Panc1 (cell line): ENCODE data around the gene TCF3. TPM values are rescaled to one million over a fixed set of nuclear protein-coding genes. Genes with fewer than 3 reads are reported as not detected.
"Not testable (repeated sequence)": the region's sequence is repeated elsewhere in the genome, so short reads cannot be mapped to it uniquely, and the experiment has no call there.

ENCODE experiments used
- ATAC-seq: fragments of 200-7000 bp; cut with Tn5 transposase; 2 replicates; pipeline ENCODE4 v1.9.1; 2020; ENCODE audit warnings: mild to moderate bottlenecking, moderate library complexity
- BruUV-seq: library from RNA; stranded (reverse); fragments of 400-500 nt; replicated peaks from 2 replicates; lab custom pipeline; 2021; lab: Mats Ljungman, UMichigan
- CTCF ChIA-PET: fragments of 300-600 bp; sonication (Branson Sonifier 250); formaldehyde crosslinking; loops from one replicate; lab custom pipeline; 2022; ENCODE audit warnings: antibody characterized with exemption; lab: Charles Lee
- POLR2A ChIA-PET: fragments of 300-600 bp; sonication (Branson Sonifier 250); formaldehyde crosslinking; loops from one replicate; lab custom pipeline; 2022; ENCODE audit warnings: antibody characterized with exemption; lab: Charles Lee
- DNase-seq: peaks from one replicate; pipeline ENCODE4 v3.0.0-alpha.2; 2010; ENCODE audit warnings: low read depth, low spot score
- H3K27ac ChIP-seq: 2 replicates; pipeline ENCODE4 v1.5.1; 2011; ENCODE audit warnings: mild to moderate bottlenecking, low read length, inconsistent platforms
- H3K27me3 ChIP-seq: fragments of 200-500 bp; sonication (Bioruptor generic); 2 replicates; pipeline ENCODE4 v1.6.0; 2014; ENCODE audit warnings: low read length, inconsistent platforms; ENCODE audit not compliant: control insufficient read depth, insufficient read depth
- H3K36me3 ChIP-seq: fragments of 200-500 bp; sonication (Bioruptor generic); 2 replicates; pipeline ENCODE4 v1.5.1; 2014; ENCODE audit warnings: inconsistent platforms, mild to moderate bottlenecking, low read length, moderate library complexity; ENCODE audit not compliant: control insufficient read depth, insufficient read depth
- H3K4me1 ChIP-seq: 2 replicates; pipeline ENCODE4 v1.5.1; 2011; ENCODE audit warnings: inconsistent platforms, mild to moderate bottlenecking, low read length, moderate library complexity; ENCODE audit not compliant: control insufficient read depth, insufficient read depth
- H3K4me3 ChIP-seq, 2 experiments: 2 replicates each; pipeline ENCODE4 v1.5.1; 2011 to 2012; ENCODE audit warnings: low read depth in 2 of 2, low read length in 2 of 2, mild to moderate bottlenecking in 2 of 2, inconsistent platforms in 1 of 2, moderate library complexity in 1 of 2
- H3K9me3 ChIP-seq: fragments of 200-500 bp; sonication (Bioruptor generic); 2 replicates; pipeline ENCODE4 v1.5.1; 2014; ENCODE audit warnings: low read depth, mild to moderate bottlenecking, inconsistent platforms, low read length, moderate library complexity; ENCODE audit not compliant: control insufficient read depth, insufficient read depth
- CTCF ChIP-seq: fragments of 450-650 bp; IDR thresholded peaks from 2 replicates; pipeline ENCODE4 v1.5.1; 2017; ENCODE audit warnings: mild to moderate bottlenecking
- POLR2AphosphoS5 ChIP-seq: IDR thresholded peaks from 2 replicates; pipeline ENCODE4 v1.6.1; 2012; ENCODE audit warnings: mild to moderate bottlenecking, low read depth, low read length, moderate library complexity
- REST ChIP-seq, 2 experiments: IDR thresholded peaks; 2 replicates each; pipeline ENCODE4 v1.6.1; 2011 to 2012; ENCODE audit warnings: low read depth in 2 of 2, control low read depth in 1 of 2, low read length in 1 of 2, mild to moderate bottlenecking in 1 of 2, moderate library complexity in 1 of 2; ENCODE audit not compliant: insufficient read depth in 1 of 2
- SIN3A ChIP-seq: IDR thresholded peaks from 2 replicates; pipeline ENCODE4 v1.6.1; 2012; ENCODE audit warnings: low read depth, mild to moderate bottlenecking, low read length, moderate library complexity, borderline replicate concordance; ENCODE audit not compliant: insufficient read depth
- TCF7L2 ChIP-seq: IDR thresholded peaks from 2 replicates; pipeline ENCODE4 v1.6.1; 2011; ENCODE audit warnings: mild to moderate bottlenecking, low read depth, low read length, inconsistent platforms
- in situ Hi-C: cut with HindIII; loops from 2 replicates; pipeline ENCODE4 v1.10.0; 2016; ENCODE audit warnings: low sequenced_read_pairs, low pct_unique_long_range_greater_than_20kb
- intact Hi-C: fragments of 100-400 bp; cut with micrococcal nuclease; formaldehyde crosslinking; loops from one replicate; pipeline ENCODE4 v1.10.0; 2022; ENCODE audit not compliant: unreplicated experiment
- total RNA-seq: library from RNA; stranded (reverse); gene quantifications from one replicate; pipeline ENCODE4 v1.2.1, GENCODE V29; 2021; ENCODE audit not compliant: unreplicated experiment

Gene TCF3
- total RNA-seq, 1 experiment from 2014 or later, result 175 TPM

GRCh38 chr19:1672038-1672768 is 19.8 kb upstream of the TCF3 start:
- H3K27me3 ChIP-seq, result no peaks in the 10 kb centered on the region
- POLR2A ChIA-PET, result interaction anchor here (0.6 kb wide), 1 partner anchor 114 kb away, joined by 3 read pairs; no protein-coding TSS in a partner anchor

GRCh38 chr19:1671716-1672037 is 19.3 kb upstream of the TCF3 start:
- TF ChIP-seq POLR2AphosphoS5, result no peak
- no peak for TF ChIP-seq CTCF
- TF ChIP-seq REST (IDR thresholded peaks at IDR 0.05; ENCODE audit: insufficient read depth in 1 of 2, low read depth in 2 of 2, low read length in 1 of 2), result no peak
- no peak for TF ChIP-seq SIN3A
- no peak for TF ChIP-seq TCF7L2
- Histone ChIP-seq H3K27me3 (no peaks in the 10 kb centered on the region), H3K27ac (no peak overlapping the region; the same call in 1 of the 2 replicates), H3K36me3 (no peaks in the 10 kb centered on the region), H3K4me1 (peaks cover 22% of the 10 kb centered on the region), H3K9me3 (no peaks in the 10 kb centered on the region), H3K4me3 (peak overlapping the region; percentile 39 to 61)
- ChIA-PET POLR2A (no interaction called here), CTCF (interaction anchor here (1.0 to 1.3 kb wide), 2 partner anchors 109 to 125 kb away, joined by 4 to 7 read pairs; no protein-coding TSS in a partner anchor)
- in situ Hi-C loops, result no loop called here
- intact Hi-C loops, result loop anchor here (10.0 kb wide), 1 partner anchor 83 kb away; the partner anchor contains the start of gene ONECUT3
- DNase-seq, result no peak
- ATAC-seq, result peak; percentile 43
- BruUV-seq, result no TSS peak

More at GRCh38 chr19:1672038-1672768, 19.8 kb upstream of the TCF3 start:
- Histone ChIP-seq H3K4me3 (peak overlapping the region; percentile 39 to 61), H3K4me1 (peaks cover 22% of the 10 kb centered on the region), H3K9me3 (no peaks in the 10 kb centered on the region), H3K36me3 (no peaks in the 10 kb centered on the region), H3K27ac (peak overlapping the region; percentile 54)
- intact Hi-C loops, result loop anchor here (10.0 kb wide), 1 partner anchor 83 kb away; the partner anchor contains the start of gene ONECUT3
- DNase-seq (no peak), ATAC-seq (peak; percentile 73)
- TF ChIP-seq TCF7L2 (no peak), CTCF (peak; percentile 95)
- in situ Hi-C loops, result no loop called here
- CTCF ChIA-PET, result interaction anchor here (0.6 to 1.3 kb wide), 7 partner anchors 36 to 126 kb away, joined by 3 to 7 read pairs (median 4); no protein-coding TSS in a partner anchor
- no TSS peak for BruUV-seq

- H3K9me3 ChIP-seq, ATAC-seq, H3K27me3 ChIP-seq, in situ Hi-C loops, H3K4me3 ChIP-seq, H3K36me3 ChIP-seq, DNase-seq, POLR2A ChIA-PET, BruUV-seq, H3K27ac ChIP-seq: not testable (repeated sequence)
- peaks cover 22% of the 10 kb centered on the region for H3K4me1 ChIP-seq
- intact Hi-C loops, result loop anchor here (10.0 kb wide), 1 partner anchor 84 kb away; the partner anchor contains the start of gene ONECUT3
- CTCF ChIA-PET, result interaction anchor here (0.9 to 1.0 kb wide), 2 partner anchors 97 to 124 kb away, joined by 3 to 4 read pairs; no protein-coding TSS in a partner anchor
These were observed 18.3 kb upstream of the TCF3 start for GRCh38 chr19:1670747-1671146.
